HG03469 (cell line): ENCODE measurements around the gene HS2ST1.

Experiments
- ATAC-seq: cut with Tn5 transposase; IDR thresholded peaks from one replicate; pipeline ENCODE4 v1.9.1; 2021; ENCODE audit warnings: mild to moderate bottlenecking, moderate library complexity, moderate number of reproducible peaks; ENCODE audit not compliant: unreplicated experiment

The HS2ST1 gene

GRCh38 chr1:87155170-87155569, 240.7 kb downstream of the HS2ST1 start:
- ATAC-seq, result no peak

- ATAC-seq, result no peak
These were observed 241.2 kb downstream of the HS2ST1 start for GRCh38 chr1:87155648-87156047.

- no peak for ATAC-seq
These were observed 241.7 kb downstream of the HS2ST1 start for GRCh38 chr1:87156124-87156523.

GRCh38 chr1:87159378-87159915, 245.0 kb downstream of the HS2ST1 start:
- ATAC-seq, result no peak
